HCEC 1CT (cell line): ENCODE data around the gene CLK3.
"Not testable (repeated sequence)": the region's sequence is repeated elsewhere in the genome, so short reads cannot be mapped to it uniquely, and the experiment has no call there.

ENCODE experiments used
- DNase-seq: peaks from one replicate; pipeline ENCODE4 v3.0.0-alpha.2; 2017

The CLK3 gene

GRCh38 chr15:74621936-74622335 lies 6.3 kb downstream of the CLK3 start:
- DNase-seq, result no peak

DNA sequence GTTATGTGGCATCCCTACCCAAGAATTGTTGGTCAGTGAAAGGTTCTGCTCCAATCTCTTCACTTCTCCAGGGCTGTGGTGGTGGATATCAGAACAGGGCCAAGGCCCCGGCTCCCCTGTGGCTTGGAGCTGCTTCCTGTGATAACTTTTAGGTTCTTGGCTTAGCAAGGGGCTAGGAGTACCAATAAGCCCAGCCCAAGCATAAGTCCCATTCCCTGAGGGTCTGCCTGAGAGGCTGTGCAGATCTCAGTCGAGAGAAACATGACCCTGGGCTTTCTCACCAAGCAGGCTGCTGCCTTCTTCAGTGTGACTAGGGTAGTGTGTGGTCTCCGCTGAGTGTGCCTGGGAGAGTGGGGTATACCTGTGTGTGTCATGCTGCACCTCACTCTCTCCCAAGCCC lies 7.1 kb downstream of the CLK3 start:
- DNase-seq, result no peak

DNA sequence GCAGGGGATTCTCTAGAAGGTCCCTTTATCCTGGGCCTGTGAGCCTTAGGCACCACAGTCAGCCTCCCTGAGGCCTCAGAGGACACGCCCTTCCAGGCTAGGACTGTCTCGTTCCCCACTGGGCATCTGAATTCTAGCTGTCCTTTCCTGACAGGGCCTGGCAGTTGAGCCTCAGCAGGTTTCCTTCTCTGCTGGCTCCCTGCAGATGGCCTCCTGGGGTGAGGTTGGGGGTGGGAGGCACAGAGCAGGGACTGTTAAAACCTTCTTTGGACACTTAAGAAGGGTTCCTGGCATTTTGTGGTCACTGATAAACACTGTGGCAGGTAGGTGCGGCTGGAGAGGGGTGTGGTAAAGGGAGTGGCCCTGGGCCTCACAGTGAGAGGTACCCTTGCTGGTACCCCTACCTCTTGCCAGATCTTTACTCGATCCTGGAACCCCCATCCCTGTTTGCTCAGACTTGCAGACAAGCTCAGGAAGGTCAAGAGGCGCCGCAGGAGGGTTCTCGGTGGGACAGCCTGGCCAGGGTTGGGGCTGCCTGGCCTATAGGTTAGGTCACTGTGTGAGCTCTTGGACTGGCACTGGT lies 8.5 kb downstream of the CLK3 start:
- no peak for DNase-seq

DNA sequence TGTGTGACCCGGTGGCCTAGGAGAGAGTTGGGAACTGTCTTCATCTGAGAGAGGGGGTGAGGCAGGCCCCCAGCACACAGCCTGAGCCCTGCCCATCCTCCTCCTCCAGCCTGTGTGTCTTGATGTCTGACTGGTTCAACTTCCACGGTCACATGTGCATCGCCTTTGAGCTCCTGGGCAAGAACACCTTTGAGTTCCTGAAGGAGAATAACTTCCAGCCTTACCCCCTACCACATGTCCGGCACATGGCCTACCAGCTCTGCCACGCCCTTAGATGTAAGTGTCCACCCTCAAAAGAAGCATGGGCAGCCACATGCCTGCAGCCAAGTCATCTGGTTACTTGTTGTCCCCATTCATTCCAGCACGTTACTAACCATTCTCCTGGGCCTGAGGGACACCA lies 10.1 kb downstream of the CLK3 start:
- no peak for DNase-seq

- no peak for DNase-seq
Observed at GRCh38 chr15:74626336-74626735, 10.7 kb downstream of the CLK3 start.

- DNase-seq, result no peak
Observed at GRCh38 chr15:74626752-74627692, 11.4 kb downstream of the CLK3 start.

DNA sequence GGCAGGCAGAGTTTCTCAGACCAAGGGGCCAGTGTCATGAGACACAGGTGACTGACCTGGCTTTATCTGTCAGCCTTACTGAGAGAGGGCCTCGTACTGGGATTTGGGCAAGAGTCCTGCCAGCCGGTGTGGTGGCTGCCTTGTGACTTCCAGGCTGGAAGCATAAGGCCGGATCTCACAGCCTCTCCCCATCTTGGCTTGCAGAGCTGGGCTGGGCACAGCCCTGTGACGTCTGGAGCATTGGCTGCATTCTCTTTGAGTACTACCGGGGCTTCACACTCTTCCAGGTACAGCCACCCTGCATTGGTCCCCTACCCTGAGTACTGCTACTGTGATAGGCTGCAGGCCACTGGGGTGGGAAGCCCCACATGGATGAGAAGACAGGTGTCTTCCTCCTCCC lies 12.1 kb downstream of the CLK3 start:
- DNase-seq, result no peak

- no peak for DNase-seq
Observed at GRCh38 chr15:74628199-74628598, 12.6 kb downstream of the CLK3 start.

GRCh38 chr15:74628949-74629348 lies 13.3 kb downstream of the CLK3 start:
- no peak for DNase-seq

- not testable (repeated sequence) for DNase-seq
Observed at GRCh38 chr15:74629696-74630095, 14.1 kb downstream of the CLK3 start.

- no peak for DNase-seq
Observed at GRCh38 chr15:74630284-74631086, 14.8 kb downstream of the CLK3 start.

DNA sequence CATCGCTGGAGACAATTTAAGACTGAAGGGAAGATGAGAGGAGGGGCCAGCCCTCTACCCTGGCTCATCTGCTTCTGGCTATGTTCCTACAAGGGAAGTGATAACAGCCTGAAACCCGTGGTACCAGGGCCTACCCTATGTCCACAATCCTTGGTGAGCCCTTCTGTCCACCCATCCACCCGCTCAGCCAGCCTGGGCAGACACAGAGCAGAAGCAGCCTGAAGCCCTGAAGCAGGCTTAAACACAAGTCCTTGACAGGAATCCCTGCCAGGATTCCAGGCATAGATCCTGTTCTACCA lies 15.4 kb downstream of the CLK3 start:
- DNase-seq, result no peak

DNA sequence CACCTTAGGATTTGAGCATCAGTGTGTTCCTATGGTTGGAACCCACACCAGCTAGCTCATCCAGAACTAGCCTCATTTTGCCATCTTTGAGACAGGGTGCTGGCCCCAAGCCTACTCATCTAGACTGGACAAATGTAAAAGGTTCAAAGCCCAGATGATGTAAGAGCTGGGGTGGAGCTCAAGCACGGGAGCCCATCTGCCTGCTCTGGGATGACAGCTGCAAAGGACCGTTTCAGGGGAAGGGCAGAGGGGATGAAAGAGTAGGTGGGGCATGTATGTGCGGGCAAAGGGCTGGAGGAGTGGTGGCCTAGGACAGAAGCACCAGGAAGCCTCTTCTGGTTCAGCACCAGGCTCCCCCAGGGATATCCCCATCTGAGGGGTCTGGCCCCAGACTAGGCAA lies 15.8 kb downstream of the CLK3 start:
- DNase-seq, result no peak

DNA sequence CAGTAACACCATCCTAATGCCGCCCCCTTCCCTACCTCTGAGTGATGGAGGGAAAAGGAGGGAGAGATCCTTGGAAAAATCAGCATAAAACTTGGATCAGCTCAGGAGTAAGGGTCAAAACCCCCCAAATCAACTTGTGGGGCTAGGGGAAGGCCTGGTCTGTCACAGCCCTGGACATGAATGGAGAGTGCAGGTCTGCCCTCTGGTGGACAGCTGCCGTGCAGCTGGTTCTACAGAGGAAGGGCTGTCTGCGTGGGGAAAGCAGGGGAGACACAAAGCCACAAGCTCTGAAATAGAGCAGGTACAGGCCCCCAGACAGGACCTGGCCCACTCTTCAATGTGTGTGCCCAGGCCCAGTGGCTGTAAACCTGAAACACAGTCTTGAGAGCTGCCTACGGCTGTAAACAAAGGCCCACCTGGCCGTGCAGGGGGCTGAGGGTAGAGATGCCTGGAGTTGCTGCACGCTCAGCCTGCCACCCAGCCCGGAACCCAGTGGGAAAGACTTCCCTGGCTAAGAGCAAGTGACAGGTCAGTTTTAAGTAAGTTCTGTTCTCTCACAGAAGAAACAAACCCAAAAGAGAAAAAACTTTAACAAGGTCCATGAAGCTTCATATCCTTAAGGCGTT lies 16.4 kb downstream of the CLK3 start:
- peak; percentile 31 for DNase-seq

GRCh38 chr15:74632601-74633000 lies 17.0 kb downstream of the CLK3 start:
- DNase-seq, result no peak

DNA sequence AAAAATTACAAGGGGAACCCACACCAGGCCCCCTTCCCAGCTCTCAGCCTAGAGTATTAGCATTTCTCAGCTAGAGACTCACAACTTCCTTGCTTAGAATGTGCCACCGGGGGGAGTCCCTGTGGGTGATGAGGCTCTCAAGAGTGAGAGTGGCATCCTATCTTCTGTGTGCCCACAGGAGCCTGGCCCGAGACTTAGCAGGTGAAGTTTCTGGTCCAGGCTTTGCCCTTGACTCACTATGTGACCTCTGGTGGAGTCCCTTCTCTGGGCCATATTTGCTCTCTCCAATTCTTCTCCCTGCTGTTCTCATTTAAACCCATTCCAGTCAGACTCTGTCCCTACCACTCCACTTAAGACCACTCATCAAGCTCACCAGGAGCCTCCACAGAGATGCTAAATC lies 18.1 kb downstream of the CLK3 start:
- no peak for DNase-seq

GRCh38 chr15:74635228-74635627 lies 19.6 kb downstream of the CLK3 start:
- DNase-seq, result peak; percentile 52

DNA sequence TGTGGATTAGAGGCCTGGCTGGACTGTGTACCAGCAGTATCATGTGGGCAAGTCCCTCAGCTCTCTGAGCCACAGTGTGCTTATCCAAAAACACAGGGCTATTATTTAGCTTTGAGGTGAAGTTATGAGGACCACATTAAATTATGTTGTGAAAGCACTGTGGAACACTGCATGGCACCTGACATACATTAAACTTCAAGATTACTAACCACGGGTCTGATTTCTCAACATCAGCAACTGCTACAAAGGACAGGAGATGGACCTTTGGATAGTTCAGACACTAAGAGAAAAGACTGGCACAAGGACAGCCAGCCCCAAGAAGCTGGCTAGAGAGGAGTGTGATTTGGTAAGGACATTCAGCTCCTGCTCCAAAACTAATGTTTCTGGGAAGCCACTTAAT lies 21.3 kb downstream of the CLK3 start:
- DNase-seq, result no peak

- no peak for DNase-seq
Observed at GRCh38 chr15:74641151-74641550, 25.5 kb downstream of the CLK3 start.

- DNase-seq, result no peak
Observed at GRCh38 chr15:74642348-74642733, 26.7 kb downstream of the CLK3 start.

DNA sequence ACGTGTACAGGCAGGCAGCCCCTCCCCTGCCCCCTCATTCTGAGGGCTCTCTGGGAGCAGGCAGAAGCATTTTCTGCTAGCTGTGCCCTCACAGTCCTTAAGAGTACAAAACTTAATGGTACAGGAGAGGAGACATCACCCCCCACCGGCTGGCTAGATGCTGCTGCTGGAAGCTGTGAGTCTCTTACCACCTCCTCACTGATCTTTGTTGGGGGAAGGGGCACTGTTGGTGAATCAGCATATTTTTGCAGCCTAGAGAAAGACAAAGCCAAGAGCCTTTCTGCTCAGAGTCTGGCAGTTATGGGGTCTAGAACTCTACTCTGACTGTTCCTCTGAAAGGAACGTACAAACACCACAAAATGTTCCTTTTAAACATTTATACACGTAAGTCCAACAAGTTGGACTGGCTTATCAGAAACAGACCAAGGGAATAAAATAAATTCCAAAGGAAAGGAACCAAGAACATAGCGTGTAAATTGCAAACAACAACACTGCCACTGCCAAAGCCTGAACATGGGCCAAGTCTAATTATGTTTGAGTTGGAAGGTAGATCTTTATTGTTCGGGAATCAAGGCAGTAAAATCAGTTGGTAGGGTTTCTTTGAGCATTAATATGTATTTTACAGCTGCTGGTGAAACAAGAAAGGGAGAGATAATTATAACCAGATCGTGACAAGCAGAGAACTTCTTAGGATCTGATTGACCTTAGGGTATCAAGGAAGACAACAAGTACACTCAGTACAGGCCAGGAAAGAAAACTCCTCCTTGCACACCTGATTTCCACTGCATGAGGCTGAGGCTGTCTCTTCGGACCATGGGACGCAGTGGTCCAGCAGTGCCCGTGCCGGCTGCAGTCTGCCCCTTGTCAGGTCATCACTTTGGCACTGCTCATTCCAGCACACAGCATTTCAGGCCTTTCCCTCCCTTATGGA lies 27.4 kb downstream of the CLK3 start:
- DNase-seq, result no peak

DNA sequence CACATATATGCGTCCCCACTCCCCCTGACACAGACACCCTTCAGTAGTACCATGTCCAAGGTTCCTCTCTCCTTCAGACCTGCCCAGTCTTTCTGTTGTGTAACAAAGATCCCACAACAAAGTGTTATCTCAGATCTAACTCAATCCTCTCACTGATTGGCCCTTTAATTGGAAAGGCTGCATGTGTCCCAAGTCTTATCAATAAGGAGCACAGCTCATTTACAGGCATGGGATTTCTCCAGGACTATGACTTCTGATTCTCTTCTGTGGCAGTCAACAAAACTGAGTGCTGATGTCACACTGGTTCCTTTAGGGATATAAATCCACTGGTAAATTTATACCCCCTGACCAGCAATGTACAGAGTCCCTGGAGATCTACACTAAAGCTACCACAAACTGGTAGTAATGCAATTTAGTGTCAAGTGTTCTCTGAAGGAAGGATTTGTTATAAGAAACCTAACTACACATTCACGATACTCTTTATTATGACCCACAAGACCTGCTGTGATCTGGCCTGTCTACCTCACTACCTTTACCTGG lies 28.1 kb downstream of the CLK3 start:
- no peak for DNase-seq
